Measurements from ENCODE around the gene KSR2. TPM values are rescaled to one million over a fixed set of nuclear protein-coding genes. Genes with fewer than 3 reads are reported as not detected.

KSR2 gene
- total and polyA plus RNA-seq, 2 of the 13 experiments (the other 11 are each of a cell fraction or from before 2014, with no cell fraction given) = 0.02 TPM; not detected in 1

DNA sequence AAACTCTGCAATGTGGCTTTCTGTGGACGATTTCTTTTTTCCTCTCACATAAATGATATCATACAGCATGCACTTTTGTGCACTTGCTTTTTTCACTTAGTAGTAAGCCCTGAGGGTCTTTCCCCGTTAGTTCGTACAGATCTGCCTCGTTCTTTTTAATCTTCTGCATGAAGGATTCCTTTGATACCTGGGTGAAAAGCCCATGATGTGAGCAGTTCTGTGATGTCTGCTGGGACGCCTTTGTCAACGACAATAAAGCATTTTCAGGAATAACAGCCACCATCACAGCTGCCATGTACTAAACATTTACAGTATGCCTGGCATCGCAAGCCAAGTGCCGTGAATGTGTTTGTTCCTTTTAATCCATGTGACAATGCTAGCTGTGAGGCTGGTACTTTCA lies 99.2 kb downstream of the KSR2 start:
- intact Hi-C loops (cut with micrococcal nuclease; ENCODE audit: unreplicated experiment) = no loop called here
- no TSS peak for BruUV-seq (replicated peaks)
- WGBS (ENCODE audit: low lambda C conversion rate) = 46% methylated on average over 8 of the region's 8 CpGs

More for the DNA sequence above, 99.2 kb downstream of the KSR2 start:
- H3K9ac ChIP-seq (ENCODE audit: insufficient read depth, low read depth, low read length) = no peak overlapping the region
- H3K27me3 ChIP-seq (ENCODE audit: control insufficient read depth in 1 of 2, insufficient read depth in 2 of 2, low read length in 2 of 2) = no peaks in the 10 kb centered on the region; a peak in 1 of 5 replicates
- H3K9me3 ChIP-seq (ENCODE audit: low read length) = no peaks in the 10 kb centered on the region
- DNase-seq (ENCODE audit: low spot score) (no peak), ATAC-seq (no peak), FAIRE-seq (no peak)
- H3K27ac ChIP-seq (ENCODE audit: extremely low read length, insufficient read depth, low read length) = no peak overlapping the region
- TF ChIP-seq ZNF207 (IDR thresholded peaks at IDR 0.05; ENCODE audit: borderline replicate concordance) = no peak
- no peak for TF ChIP-seq PHF21A (CRISPR knock-in tag; IDR thresholded peaks at IDR 0.05)
- TF ChIP-seq, protein P1, sequence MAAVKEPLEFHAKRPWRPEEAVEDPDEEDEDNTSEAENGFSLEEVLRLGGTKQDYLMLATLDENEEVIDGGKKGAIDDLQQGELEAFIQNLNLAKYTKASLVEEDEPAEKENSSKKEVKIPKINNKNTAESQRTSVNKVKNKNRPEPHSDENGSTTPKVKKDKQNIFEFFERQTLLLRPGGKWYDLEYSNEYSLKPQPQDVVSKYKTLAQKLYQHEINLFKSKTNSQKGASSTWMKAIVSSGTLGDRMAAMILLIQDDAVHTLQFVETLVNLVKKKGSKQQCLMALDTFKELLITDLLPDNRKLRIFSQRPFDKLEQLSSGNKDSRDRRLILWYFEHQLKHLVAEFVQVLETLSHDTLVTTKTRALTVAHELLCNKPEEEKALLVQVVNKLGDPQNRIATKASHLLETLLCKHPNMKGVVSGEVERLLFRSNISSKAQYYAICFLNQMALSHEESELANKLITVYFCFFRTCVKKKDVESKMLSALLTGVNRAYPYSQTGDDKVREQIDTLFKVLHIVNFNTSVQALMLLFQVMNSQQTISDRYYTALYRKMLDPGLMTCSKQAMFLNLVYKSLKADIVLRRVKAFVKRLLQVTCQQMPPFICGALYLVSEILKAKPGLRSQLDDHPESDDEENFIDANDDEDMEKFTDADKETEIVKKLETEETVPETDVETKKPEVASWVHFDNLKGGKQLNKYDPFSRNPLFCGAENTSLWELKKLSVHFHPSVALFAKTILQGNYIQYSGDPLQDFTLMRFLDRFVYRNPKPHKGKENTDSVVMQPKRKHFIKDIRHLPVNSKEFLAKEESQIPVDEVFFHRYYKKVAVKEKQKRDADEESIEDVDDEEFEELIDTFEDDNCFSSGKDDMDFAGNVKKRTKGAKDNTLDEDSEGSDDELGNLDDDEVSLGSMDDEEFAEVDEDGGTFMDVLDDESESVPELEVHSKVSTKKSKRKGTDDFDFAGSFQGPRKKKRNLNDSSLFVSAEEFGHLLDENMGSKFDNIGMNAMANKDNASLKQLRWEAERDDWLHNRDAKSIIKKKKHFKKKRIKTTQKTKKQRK (IDR thresholded peaks at IDR 0.05; ENCODE audit: low read length) = no peak
- TF ChIP-seq ZFP91 (CRISPR knock-in tag; IDR thresholded peaks at IDR 0.05; ENCODE audit: borderline replicate concordance) = no peak
- no peak for TF ChIP-seq ZNF143 (CRISPR knock-in tag; IDR thresholded peaks at IDR 0.05)
- TF ChIP-seq RXRB (CRISPR knock-in tag; IDR thresholded peaks at IDR 0.05; ENCODE audit: borderline replicate concordance) = no peak
- no peak for TF ChIP-seq ZNF577 (CRISPR knock-in tag; IDR thresholded peaks at IDR 0.05; ENCODE audit: borderline replicate concordance, low read depth)
- TF ChIP-seq ARNT (IDR thresholded peaks at IDR 0.05) = no peak
- TF ChIP-seq PHF20 (CRISPR knock-in tag; IDR thresholded peaks at IDR 0.05) = no peak
- TF ChIP-seq GTF3A (CRISPR knock-in tag; conservative IDR thresholded peaks at IDR 0.05) = no peak
- no peaks in the 10 kb centered on the region for H3K4me1 ChIP-seq (ENCODE audit: insufficient read depth, low read length)
- POLR2A ChIA-PET = no interaction called here
- H3K4me3 ChIP-seq (replicated peaks in 1 of 3; ENCODE audit: insufficient read depth in 1 of 3, low read depth in 2 of 3, low read length in 3 of 3) = no peak overlapping the region
- H2AFZ ChIP-seq (ENCODE audit: low read length) = no peak overlapping the region
- H4K20me1 ChIP-seq (ENCODE audit: insufficient read depth, low read length) = no peaks in the 10 kb centered on the region
- H3K4me2 ChIP-seq (ENCODE audit: low read depth, low read length) = no peak overlapping the region
- no peaks in the 10 kb centered on the region for H3K79me2 ChIP-seq (ENCODE audit: insufficient read depth, low read length)
- in situ Hi-C loops (cut with HindIII; ENCODE audit: extremely low pct_ligation_motif_present, low pct_unique_long_range_greater_than_20kb) = no loop called here
- H3K36me3 ChIP-seq (replicated peaks in 1 of 2; ENCODE audit: control insufficient read depth in 1 of 2, insufficient read depth in 2 of 2, low read length in 2 of 2) = no peaks in the 10 kb centered on the region
- CTCF ChIA-PET (ENCODE audit: low intra/inter-chr PET ratio, low total read pairs) = no interaction called here

Measured in HepG2 (cell line).